ENCODE data around the gene CYLD.

The CYLD gene

DNA sequence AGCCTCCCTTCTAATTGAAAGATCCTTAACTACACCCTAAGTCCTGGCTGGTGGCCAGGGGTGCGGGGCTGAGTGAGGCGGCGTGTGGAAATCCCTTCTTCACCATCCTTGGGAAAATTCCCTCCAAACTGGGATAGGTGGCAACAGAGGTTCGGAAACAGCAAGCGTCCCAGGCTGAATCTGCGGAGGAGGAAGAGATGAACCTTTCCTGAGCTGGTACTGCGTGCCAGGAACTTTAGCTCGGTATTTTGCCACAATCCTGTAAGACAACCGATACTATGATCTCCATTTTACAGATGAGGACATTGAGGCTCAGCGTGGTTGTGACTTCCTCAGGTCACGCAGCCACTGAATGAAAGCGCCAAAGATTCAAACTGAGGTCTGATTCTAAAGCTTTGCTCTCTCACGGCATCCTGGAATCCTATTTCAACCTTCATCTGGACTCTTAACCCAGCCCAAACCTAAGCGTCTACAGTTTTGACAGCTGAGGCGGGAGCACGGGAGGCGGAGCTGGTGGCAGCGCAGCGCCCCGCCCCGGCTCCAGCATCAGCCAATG lies 583 bp upstream of the CYLD start:
- no peak for DNase-seq

DNA sequence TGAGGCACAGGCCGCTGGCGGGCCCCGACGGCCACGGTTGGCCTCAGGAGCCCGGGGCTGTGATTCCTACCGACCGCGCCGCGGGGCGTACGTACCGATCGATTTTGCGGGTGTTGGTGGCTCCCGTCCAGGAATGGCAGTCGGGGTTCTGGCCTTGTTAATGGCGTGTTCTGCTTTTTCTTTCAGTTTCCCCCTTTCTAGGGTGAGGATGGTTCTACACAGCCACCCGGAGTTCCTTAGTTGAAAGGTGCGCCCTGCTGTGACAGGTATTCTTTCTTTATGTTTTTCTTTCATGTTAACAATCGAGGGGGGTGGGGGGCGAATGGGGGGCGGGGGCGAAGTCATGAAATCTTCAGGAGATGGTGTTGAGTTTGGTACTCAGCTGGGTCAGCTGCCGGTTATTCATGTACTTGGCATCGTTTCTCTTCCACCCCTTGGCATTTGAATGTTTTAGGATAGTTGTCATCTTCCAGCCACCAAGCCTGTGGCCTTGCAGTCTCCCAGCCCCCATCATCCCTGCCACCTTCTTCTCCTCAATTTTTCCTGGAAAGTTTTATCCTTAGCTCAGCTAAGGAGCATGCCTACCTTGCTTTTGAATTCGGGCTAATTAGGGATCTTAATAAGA lies 802 bp downstream of the CYLD start:
- DNase-seq: peak in 2 of 3 experiments; percentile 21 to 24

DNA sequence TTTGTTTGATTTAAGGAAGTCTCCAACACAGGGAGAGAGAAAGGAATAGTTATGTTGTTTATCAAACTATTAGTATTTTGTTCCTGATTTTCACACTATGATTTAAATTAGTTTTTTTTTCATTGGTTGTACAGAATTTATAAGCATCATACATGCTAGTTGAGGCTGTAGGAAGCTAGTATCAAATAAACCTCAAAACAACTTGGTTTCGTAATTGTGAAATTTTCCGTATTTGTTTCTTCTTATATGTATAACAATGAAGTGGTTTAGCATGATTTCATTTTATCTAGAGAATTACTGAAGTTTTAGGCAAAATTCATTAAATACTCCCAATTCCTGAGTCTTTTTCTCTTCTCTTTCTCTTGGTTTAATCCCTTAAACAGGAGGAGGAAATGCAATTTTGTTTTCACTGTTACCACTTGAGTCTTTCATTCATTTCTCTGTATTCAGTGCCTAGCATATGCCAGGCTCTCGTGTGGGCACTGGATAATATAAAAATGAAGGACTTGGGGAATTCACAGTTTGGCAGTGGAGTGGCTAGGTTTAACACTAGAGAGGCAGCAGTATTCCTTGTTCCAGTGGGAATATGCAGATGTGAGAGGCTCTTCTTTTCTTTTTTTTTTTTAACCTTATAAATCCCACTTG lies 1.8 kb downstream of the CYLD start:
- DNase-seq: no peak

DNA sequence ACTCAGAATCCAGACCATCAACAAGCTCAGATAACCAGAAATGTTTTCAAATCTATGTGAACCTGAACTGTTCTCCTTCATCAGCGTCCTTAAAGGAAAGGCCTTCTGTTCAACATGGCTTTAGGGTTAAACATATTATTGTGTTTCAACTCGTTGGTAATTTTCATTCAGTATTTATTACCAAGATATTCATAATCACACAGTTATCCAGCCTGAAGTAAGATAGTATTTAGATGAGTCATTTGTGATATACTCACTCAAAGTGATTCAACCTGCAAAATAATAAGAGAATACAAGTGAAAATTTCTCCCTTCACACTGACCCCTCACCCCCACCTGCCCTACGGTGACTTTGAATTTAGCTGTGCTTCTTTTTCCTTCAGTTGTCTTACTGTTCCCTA lies 3.0 kb downstream of the CYLD start:
- no peak for DNase-seq

DNA sequence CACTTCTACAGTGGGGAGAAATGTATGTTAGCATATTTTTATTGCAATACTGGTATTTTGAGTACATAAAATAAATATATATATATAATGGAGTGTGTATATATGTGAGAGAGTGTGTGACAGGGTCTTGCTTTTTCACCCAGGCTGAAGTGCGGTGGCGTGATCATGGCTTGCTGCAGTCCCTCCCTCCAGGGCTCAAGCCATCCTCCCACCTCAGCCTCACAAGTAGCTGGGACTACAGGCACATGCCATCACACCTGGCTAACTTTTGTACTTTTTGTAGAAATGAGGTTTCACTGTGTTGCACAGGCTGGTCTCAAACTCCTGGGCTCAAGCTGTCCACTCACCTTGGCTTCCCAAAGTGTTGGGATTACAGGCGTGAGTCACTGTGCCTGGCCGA lies 4.1 kb downstream of the CYLD start:
- DNase-seq: no peak

DNA sequence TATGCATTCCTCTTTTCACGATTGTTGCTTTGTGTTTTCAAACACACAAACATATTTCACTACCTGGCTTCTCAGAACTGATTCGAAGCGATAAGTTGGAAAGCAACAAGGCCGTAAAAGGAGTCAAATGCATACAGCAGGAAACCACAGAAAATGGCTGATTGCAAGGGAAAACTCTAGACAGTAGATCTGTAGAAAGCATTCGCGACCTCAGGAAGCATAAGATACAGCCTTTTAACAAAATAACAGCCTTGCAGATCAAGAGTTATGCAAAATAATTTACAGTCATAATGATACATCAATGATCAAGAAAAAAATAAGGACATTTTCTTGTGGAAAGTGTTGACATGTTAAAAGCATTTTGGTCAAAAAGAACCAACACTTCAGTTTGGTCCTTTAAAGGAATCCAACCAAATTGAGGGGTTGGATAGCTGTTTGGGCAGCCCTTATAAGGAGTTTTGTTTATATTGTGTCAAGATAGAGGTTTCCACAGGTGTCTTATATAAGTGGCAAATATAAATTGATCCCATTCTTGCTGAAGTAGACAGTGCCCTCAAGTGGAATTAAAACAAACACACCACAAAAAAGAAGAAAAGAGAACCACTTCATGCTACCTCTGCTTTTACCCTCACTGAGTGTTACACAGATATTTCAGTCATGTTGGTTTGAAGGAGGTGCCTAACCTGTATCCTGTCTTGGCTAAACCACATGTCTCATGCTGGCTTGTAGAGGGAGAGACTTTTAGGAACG lies 5.5 kb downstream of the CYLD start:
- DNase-seq: peak; percentile 1 to 44 (median 33)

DNA sequence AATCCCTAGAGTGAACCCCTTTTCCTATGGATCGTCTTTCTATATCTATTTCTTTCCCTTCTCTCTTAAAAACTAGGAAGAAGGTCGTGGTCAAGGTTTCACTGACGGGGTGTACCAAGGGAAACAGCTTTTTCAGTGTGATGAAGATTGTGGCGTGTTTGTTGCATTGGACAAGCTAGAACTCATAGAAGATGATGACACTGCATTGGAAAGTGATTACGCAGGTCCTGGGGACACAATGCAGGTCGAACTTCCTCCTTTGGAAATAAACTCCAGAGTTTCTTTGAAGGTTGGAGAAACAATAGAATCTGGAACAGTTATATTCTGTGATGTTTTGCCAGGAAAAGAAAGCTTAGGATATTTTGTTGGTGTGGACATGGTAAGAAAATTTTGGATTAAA lies 9.6 kb downstream of the CYLD start:
- no peak for DNase-seq

DNA sequence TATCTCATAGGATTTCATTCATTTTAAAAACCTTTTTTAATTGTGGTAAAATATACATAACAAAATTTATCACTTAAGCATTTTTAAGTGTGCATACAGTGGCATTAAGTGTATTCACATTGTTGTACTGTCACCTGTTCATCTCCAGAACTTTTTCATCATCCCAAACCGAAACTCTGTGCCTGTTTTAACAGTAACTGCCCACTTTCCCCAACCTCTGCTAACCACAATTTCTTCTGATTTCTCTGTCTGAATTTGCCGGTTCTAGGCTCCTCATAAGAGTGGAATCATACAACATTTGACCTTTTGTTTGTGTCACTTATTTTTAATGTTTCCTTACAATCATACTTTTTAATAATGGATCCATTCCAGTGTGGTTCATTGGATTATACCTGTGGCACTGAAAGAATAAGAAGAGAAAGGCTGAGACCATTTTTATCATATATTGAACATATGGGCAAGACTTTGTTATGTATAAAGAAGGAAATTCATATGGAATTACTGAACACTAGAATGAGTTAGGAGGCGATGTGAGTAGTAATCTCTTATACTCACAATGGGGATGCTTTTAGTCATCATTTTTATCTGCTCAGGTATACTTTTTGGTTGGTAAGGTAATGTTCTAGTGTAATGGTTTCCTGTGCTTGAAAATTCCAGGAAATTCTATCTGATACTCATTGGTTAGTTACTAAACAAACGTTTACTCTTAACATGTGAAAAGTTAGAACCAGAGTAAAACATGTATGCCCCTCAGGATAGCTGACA lies 10.8 kb downstream of the CYLD start:
- DNase-seq: no peak

DNA sequence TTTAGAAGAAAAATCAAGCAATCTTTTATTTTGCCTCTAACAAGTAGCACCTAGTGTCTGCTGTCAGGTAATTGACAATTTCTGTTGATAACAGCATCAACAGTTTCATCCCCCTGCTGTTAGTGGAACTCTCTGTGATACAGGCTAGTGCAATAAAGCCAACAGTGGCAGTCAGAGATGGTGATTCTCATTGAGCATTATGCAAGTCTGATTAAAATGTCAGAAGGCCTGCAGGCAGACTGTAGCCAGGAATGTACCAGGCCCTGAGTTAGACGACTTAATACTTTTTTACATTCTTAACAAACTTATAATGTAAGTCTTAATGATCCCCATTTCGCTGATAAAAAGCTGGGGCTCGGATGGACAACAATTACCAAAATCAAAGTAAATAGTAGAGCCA lies 14.6 kb downstream of the CYLD start:
- no peak for DNase-seq

DNA sequence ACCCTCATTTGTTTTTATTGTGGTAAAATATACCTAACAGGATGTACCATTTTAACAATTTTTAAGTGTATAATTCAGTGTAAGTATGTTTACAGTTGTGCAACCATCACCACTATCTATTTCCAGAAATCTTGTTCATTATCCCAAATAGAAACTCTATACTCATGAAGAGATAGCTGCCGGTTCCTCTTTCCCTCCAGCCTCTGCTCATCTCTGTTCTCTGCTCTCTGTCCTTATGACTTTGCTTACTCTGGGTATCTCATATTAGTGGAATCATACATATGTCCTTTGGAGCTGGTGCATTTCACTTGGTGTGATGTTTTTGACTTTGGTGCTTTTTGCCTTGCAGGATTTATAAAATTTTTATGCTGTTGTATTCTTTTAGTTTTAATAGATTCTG lies 19.4 kb downstream of the CYLD start:
- no peak for DNase-seq

DNA sequence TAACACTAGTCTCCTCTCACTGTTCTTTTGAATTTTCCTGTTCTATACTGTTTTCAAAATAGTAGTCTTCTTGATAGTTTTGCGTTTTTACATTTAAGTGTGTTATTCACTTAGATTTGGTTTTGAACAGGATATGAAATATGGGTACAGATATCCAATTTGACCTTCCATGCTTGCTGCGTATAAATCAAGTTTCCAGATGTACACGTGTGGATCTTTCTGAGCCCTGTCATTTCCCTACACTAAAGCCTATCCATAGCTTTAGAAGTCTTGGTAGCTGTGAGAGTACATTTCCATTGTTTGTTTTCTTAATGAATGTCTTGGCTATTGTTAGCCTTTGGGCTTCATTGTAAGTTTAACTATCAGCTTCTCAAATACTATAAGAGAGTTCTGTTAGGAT lies 20.4 kb downstream of the CYLD start:
- DNase-seq: no peak

DNA sequence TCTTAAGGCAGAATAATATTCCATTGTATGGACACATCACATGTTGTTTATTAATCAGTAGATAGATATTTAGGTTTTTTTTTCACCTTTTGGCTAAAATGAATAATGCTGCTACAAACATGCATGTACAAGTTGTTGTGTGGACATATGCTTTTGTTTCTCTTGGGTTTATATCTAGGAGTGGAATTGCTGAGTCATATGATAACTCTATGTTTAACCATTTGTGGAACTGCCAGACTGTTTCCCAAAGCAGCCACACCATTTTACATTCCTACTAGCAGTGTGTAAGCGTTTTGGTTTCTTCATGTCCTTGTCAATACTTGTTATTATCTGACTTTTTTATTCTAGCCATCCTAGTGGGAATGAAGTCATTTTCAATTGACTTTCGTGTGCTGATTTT lies 21.3 kb downstream of the CYLD start:
- DNase-seq: no peak

DNA sequence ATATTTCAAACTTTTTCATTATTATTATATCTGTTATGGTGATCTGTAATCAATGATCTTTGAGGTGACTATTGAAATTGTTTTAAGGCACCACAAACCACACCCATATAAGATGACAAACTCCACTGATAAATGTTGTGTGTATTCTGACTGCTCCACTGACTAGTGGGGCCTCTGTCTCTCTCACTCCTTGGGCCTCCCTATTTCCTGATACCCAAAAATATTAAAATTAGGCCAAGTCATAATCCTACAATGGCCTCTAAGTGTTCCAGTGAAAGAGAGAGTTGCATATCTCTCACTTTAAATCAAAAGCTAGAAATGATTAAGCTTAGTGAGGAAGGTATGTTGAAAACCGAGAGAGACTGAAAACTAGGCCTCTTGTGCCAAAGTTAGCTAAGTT lies 23.4 kb downstream of the CYLD start:
- no peak for DNase-seq

DNA sequence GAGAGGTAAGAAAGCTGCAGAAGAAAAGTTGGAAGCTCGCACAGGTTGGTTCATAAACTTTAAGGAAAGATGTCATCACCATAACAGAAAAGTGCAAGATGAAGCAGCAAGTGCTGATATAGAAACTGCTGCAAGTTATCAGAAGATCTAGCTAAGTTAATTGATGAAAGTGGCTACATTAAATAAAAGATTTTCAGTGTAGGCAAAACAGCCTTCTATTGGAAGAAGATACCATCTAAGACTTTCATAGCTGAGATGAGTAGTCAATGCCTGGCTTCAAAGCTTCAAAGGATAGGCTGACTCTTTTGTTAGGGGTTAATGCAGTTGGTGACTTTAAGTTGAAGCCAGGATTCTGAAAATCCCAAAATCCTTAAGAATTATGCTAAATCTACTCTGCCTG lies 24.0 kb downstream of the CYLD start:
- no peak for DNase-seq

DNA sequence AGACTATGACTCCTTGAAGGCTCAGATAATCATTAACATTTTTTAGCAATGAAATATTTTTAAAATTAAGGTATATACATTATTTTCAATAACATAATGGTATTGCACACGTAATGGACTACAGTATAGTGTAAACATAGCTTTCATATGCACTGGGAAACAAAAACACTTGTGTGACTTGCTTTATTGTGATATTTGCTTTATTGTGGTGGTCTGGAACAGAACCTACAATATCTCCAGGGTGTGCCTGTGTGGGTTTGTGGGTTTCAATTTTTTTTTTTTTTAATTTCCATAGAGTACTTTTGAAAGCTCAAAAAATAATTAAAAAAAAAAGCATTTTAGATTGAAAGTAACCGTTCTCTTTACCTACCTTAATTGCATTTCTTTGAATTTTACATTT lies 25.3 kb downstream of the CYLD start:
- no peak for DNase-seq

DNA sequence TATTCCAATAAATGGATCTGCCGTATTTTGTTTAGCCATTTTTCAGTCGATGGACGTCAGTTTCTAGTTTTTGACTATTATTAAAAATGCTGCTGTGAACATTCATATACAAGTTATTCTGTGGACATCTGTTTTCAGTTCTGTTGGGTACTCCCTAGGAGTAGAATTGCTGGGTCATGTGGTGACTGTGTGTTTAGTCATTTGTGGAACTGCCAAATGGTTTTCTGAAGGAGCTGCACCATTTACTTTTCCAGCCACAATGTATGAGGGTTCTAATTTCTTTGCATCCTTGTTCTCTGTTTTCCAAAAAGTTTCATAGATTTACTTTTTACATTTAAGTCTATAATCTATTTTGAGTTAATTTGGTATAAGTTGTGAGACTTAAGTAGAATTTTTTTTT lies 29.5 kb downstream of the CYLD start:
- DNase-seq: no peak

DNA sequence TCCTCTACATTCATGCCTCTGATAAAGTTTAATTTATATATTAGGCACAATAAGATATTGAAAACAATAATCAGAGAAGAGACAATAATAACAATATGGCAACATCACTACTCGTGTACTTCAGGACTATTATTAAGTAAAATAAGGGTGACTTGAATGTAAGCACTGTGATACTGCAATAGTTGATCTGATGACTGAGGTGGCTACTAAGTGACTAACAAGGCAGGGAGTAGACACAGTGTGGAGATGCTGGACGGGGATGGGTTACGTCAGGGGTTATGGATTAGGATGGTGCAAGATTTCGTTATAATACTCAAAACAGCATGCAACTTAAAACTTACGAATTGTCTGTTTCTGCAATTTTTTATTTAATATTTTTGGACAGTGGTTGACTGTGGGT lies 32.5 kb downstream of the CYLD start:
- no peak for DNase-seq

DNA sequence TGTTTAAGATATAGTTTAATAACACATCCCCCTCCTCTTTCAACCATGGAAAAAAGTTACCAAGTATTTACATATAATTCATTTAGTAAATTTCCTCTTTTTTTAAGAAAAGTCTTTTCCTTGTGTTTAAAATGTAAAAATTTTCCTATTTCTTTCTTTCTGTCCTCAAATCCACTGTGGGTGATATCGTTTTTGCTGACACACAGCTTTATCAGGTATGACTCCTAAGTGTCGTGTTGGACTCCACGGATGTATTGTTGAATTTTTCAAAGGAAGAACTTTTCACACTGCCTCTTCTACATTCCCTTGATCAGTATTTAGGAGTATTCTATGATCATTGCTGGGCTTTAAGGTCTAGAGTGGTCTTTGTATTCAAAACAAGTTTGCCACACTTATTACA lies 33.1 kb downstream of the CYLD start:
- no peak for DNase-seq

DNA sequence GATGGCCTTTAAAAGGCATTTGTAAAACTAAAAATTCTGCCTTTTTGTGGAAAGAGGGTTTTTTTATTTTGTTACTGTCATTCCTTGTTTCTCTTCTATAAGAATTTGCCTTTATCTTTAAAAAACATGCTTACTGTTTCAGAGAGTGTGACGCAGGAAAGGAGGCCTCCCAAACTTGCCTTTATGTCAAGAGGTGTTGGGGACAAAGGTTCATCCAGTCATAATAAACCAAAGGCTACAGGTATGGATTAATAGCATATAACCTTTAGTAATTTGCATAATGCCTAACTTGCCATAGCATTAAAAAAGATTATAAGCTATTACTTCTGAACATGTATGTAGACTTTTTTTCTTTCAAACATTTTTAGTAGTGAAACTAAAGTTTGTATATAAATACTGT lies 34.2 kb downstream of the CYLD start:
- DNase-seq: no peak

DNA sequence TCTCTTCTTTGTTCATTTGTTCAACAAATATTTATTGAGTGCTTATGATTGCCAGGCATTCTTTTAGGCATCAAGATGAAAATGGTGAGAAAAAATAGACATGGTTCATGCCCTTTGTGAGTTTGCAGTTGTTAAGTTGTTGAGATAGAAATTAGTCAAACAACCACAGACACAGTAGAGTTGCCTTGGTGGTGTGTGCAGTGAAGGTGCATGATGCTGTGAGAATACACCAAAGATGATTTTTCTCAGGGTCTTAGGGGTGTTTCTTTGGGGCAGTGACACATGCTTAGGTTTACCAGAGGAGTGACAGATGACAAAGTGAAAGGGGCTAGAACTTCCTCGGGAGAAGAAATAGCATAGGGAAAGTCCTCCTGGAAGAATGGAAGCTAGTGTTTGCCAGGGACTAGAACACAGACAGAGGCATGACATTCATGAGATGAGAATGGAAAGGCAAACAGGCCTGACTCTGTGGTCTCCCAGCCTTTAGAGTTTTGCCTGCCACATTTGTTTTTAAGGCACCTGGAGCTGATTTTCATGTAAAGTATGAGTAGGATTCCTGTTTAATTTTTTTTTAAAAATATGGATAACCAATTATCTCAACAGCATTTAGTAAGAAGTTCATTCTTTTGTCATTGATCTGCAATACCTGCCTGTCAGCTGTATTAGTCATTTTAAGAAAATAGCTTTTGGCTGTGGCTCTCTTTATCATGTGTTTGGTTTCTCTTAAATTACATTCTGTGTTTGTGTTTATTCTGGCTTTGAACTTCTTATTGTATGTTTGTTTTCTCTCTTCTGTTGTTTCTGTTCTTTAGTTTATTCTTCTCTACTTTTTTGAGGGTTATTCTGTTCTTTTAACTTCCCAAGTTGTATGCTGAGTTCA lies 36.6 kb downstream of the CYLD start:
- DNase-seq: no peak

DNA sequence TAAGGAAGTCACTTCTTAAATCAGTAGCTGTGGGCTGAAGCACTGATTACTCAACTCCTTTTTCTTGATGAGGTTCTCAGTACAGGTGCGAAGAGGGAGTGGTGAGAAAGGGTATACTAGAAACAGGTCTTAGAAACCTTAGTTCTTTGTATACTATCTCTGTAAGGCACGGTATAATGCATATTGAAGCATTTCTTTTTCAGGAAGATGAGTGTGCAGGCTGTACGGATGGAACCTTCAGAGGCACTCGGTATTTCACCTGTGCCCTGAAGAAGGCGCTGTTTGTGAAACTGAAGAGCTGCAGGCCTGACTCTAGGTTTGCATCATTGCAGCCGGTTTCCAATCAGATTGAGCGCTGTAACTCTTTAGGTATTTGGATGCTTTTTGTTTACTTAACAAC lies 39.2 kb downstream of the CYLD start:
- DNase-seq: no peak

DNA sequence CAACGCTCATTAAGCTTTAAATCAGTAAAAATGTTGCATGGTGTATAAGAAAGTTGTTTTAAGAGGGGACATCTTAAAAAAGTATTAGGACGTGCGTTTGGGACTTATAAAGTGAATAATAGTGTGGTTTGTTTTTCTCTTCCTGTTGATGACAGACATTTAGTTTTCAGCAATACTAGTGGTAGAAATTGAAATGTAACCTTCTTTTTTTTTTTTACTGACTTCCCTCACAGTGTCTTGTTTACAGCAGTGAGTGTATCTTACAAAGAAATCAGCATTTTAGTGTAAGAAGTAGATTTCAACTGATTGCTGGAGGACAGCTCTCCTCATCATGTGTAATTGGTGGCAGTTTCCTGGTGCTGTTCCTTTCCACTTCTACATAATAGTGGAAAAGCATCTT lies 39.6 kb downstream of the CYLD start:
- no peak for DNase-seq

Data from NCI-H1417 (cell line).